Stimulated activated CD4-positive, alpha-beta T cell treated with anti-CD3 and anti-CD28 coated beads, Interleukin-4, amount 100 ng/mL, for 24 hours (primary cell): Measurements from ENCODE around the gene IGSF21.
"Not testable (repeated sequence)": the region's sequence is repeated elsewhere in the genome, so short reads cannot be mapped to it uniquely, and the experiment has no call there.

Experiments
- DNase-seq: peaks from one replicate; pipeline ENCODE4 v3.0.0-alpha.2; 2020

Gene IGSF21

GRCh38 chr1:18340158-18340764 is 232.7 kb downstream of the IGSF21 start:
- no peak for DNase-seq

GRCh38 chr1:18340787-18341186 is 233.2 kb downstream of the IGSF21 start:
- no peak for DNase-seq

GRCh38 chr1:18341291-18342069 is 233.9 kb downstream of the IGSF21 start:
- DNase-seq = no peak

- no peak for DNase-seq
These were observed 235.1 kb downstream of the IGSF21 start for GRCh38 chr1:18342744-18343143.

- DNase-seq = no peak
These were observed 236.0 kb downstream of the IGSF21 start for GRCh38 chr1:18343581-18343980.

GRCh38 chr1:18344755-18345154 is 237.2 kb downstream of the IGSF21 start:
- DNase-seq = no peak

GRCh38 chr1:18347559-18347958 is 240.0 kb downstream of the IGSF21 start:
- no peak for DNase-seq

GRCh38 chr1:18348354-18348753 is 240.8 kb downstream of the IGSF21 start:
- no peak for DNase-seq

- DNase-seq = no peak
These were observed 243.1 kb downstream of the IGSF21 start for GRCh38 chr1:18350747-18351146.

- no peak for DNase-seq
These were observed 244.1 kb downstream of the IGSF21 start for GRCh38 chr1:18351735-18352134.

GRCh38 chr1:18352636-18353265 is 245.2 kb downstream of the IGSF21 start:
- no peak for DNase-seq

GRCh38 chr1:18353528-18353927 is 245.9 kb downstream of the IGSF21 start:
- no peak for DNase-seq

GRCh38 chr1:18353992-18354391 is 246.4 kb downstream of the IGSF21 start:
- DNase-seq = no peak

- no peak for DNase-seq
These were observed 247.0 kb downstream of the IGSF21 start for GRCh38 chr1:18354612-18355011.

GRCh38 chr1:18357622-18358230 is 250.1 kb downstream of the IGSF21 start:
- no peak for DNase-seq

- no peak for DNase-seq
These were observed 251.0 kb downstream of the IGSF21 start for GRCh38 chr1:18358600-18358999.

GRCh38 chr1:18360251-18360650 is 252.7 kb downstream of the IGSF21 start:
- no peak for DNase-seq

- DNase-seq = no peak
These were observed 254.6 kb downstream of the IGSF21 start for GRCh38 chr1:18362150-18362549.

GRCh38 chr1:18363436-18363835 is 255.8 kb downstream of the IGSF21 start:
- DNase-seq = no peak

GRCh38 chr1:18365099-18365705 is 257.6 kb downstream of the IGSF21 start:
- no peak for DNase-seq

GRCh38 chr1:18372505-18372904 is 264.9 kb downstream of the IGSF21 start:
- DNase-seq = not testable (repeated sequence)

- no peak for DNase-seq
These were observed 265.6 kb downstream of the IGSF21 start for GRCh38 chr1:18373151-18373550.

- no peak for DNase-seq
These were observed 266.4 kb downstream of the IGSF21 start for GRCh38 chr1:18373882-18374493.
